HCT116 (cell line): ENCODE results near the gene HRC. TPM values are rescaled to one million over a fixed set of nuclear protein-coding genes. Genes with fewer than 3 reads are reported as not detected.

Source experiments
- ATAC-seq: fragments of 200-7000 bp; cut with Tn5 transposase; 2 replicates; pipeline ENCODE4 v1.9.1; 2020; ENCODE audit warnings: mild to moderate bottlenecking, moderate library complexity
- BruUV-seq: library from RNA; stranded (reverse); fragments of 400-500 nt; replicated peaks from 2 replicates; lab custom pipeline; 2021; lab: Mats Ljungman, UMichigan
- CTCF ChIA-PET: fragments of 300-600 bp; sonication (Branson Sonifier 250); formaldehyde crosslinking; loops from one replicate; lab custom pipeline; 2021; ENCODE audit warnings: antibody characterized with exemption; lab: Charles Lee
- POLR2A ChIA-PET: fragments of 300-600, 350-600 bp; sonication (Branson Sonifier 250); formaldehyde crosslinking; loops from one replicate; lab custom pipeline; 2021; ENCODE audit warnings: antibody characterized with exemption; lab: Charles Lee
- RAD21 ChIA-PET, 2 experiments: fragments of 300-600 bp; sonication (Branson Sonifier 250); formaldehyde crosslinking; loops; one replicate each; lab custom pipeline; 2023; ENCODE audit warnings: low total read pairs in 2 of 2; ENCODE audit not compliant: uncharacterized antibody in 2 of 2, unreplicated experiment in 2 of 2, low non-redundant PET in 1 of 2; lab: Charles Lee
- DNase-seq: peaks from one replicate; pipeline ENCODE4 v3.0.0-alpha.2; 2010; ENCODE audit warnings: low read depth, low spot score
- H2AFZ ChIP-seq: fragments of 200-600 bp; shearing (Covaris generic), sonication (generic); 2 replicates; pipeline ENCODE4 v1.6.1; 2017; ENCODE audit warnings: low read depth, mixed run types, mixed read lengths, antibody characterized with exemption, low read length; ENCODE audit not compliant: poor library complexity, severe bottlenecking
- H3K27ac ChIP-seq: 2 replicates; pipeline ENCODE4 v1.5.1; 2012; ENCODE audit warnings: low read depth, low read length
- H3K27me3 ChIP-seq: fragments of 200-600 bp; sonication (generic); 2 replicates; pipeline ENCODE4 v1.6.1; 2016; ENCODE audit warnings: mixed run types, low read length, mixed read lengths; ENCODE audit not compliant: insufficient read depth
- H3K36me3 ChIP-seq, 2 experiments: fragments of 200-500 bp in 1 of 2; fragments of 200-600 bp in 1 of 2; sonication (Bioruptor generic) in 1 of 2; sonication (generic) in 1 of 2; 2 replicates each; pipeline versions ENCODE4 v1.5.1 to v1.6.1; 2014 to 2016; ENCODE audit warnings: low read length in 2 of 2, inconsistent platforms in 1 of 2, mixed read lengths in 1 of 2, mixed run types in 1 of 2; ENCODE audit not compliant: insufficient read depth in 2 of 2, control insufficient read depth in 1 of 2
- H3K4me1 ChIP-seq, 2 experiments: fragments of 200-600 bp in 1 of 2; sonication (generic) in 1 of 2; 2 replicates each; pipeline versions ENCODE4 v1.5.1 to v1.6.1; 2012 to 2017; ENCODE audit warnings: low read length in 2 of 2, inconsistent platforms in 1 of 2, mild to moderate bottlenecking in 1 of 2, mixed read lengths in 1 of 2, mixed run types in 1 of 2, moderate library complexity in 1 of 2; ENCODE audit not compliant: insufficient read depth in 2 of 2, control insufficient read depth in 1 of 2
- H3K4me2 ChIP-seq: fragments of 200-600 bp; sonication (generic); 2 replicates; pipeline ENCODE4 v1.6.1; 2017; ENCODE audit warnings: mixed run types, low read length, mixed read lengths
- H3K4me3 ChIP-seq, 2 experiments: fragments of 200-600 bp in 1 of 2; sonication (generic) in 1 of 2; replicated peaks in 1 of 2; 2 replicates each; pipeline ENCODE4 v1.5.1; 2011 to 2016; ENCODE audit warnings: low read length in 2 of 2, control low read depth in 1 of 2, low read depth in 1 of 2, mild to moderate bottlenecking in 1 of 2, mixed read lengths in 1 of 2, mixed run types in 1 of 2
- H3K79me2 ChIP-seq: fragments of 200-600 bp; sonication (generic); 2 replicates; pipeline ENCODE4 v1.6.1; 2017; ENCODE audit warnings: mild to moderate bottlenecking, mixed run types, low read length, moderate library complexity, mixed read lengths; ENCODE audit not compliant: insufficient read depth
- H3K9ac ChIP-seq: fragments of 200-600 bp; sonication (generic); 2 replicates; pipeline ENCODE4 v1.6.1; 2016; ENCODE audit warnings: low read length, mixed read lengths
- H3K9me2 ChIP-seq: fragments of 200-600 bp; sonication (generic), shearing (Covaris generic); 2 replicates; pipeline ENCODE4 v1.6.1; 2017; ENCODE audit warnings: mixed run types, mild to moderate bottlenecking, moderate library complexity; ENCODE audit not compliant: insufficient read depth
- H3K9me3 ChIP-seq, 2 experiments: fragments of 200-500 bp in 1 of 2; fragments of 200-600 bp in 1 of 2; sonication (Bioruptor generic) in 1 of 2; sonication (generic) in 1 of 2; 2 replicates each; pipeline ENCODE4 v1.6.1; 2014 to 2017; ENCODE audit warnings: low read length in 2 of 2, mixed read lengths in 2 of 2, inconsistent platforms in 1 of 2, low read depth in 1 of 2, mild to moderate bottlenecking in 1 of 2, mixed run types in 1 of 2, moderate library complexity in 1 of 2; ENCODE audit not compliant: control insufficient read depth in 1 of 2, insufficient read depth in 1 of 2
- H4K20me1 ChIP-seq: fragments of 200-600 bp; sonication (generic), shearing (Covaris generic); 2 replicates; pipeline ENCODE4 v1.6.1; 2017; ENCODE audit warnings: mixed run types, mild to moderate bottlenecking, moderate library complexity; ENCODE audit not compliant: insufficient read depth
- CTCF ChIP-seq, 3 experiments: fragments of 200-600 bp in 1 of 3; sonication (generic) in 1 of 3; IDR thresholded peaks in 2 of 3; conservative IDR thresholded peaks in 1 of 3; 2 replicates each; pipeline ENCODE4 v1.5.1; 2012 to 2017; ENCODE audit warnings: low read depth in 2 of 3, low read length in 2 of 3, antibody characterized with exemption in 1 of 3, borderline replicate concordance in 1 of 3, control low read depth in 1 of 3, mild to moderate bottlenecking in 1 of 3, mixed read lengths in 1 of 3, mixed run types in 1 of 3, moderate library complexity in 1 of 3; ENCODE audit not compliant: insufficient read depth in 1 of 3
- EGR1 ChIP-seq: IDR thresholded peaks from 2 replicates; pipeline ENCODE4 v1.6.1; 2012; ENCODE audit warnings: low read depth
- ELF1 ChIP-seq: IDR thresholded peaks from 2 replicates; pipeline ENCODE4 v1.6.1; 2012; ENCODE audit warnings: low read depth, borderline replicate concordance
- EZH2 ChIP-seq: fragments of 200-600 bp; sonication (generic); IDR thresholded peaks from 2 replicates; pipeline ENCODE4 v1.6.1; 2017; ENCODE audit warnings: antibody characterized with exemption, mixed run types
- EZH2phosphoT487 ChIP-seq: fragments of 200-600 bp; IDR thresholded peaks from 2 replicates; pipeline ENCODE4 v1.6.1; 2018; ENCODE audit warnings: antibody characterized with exemption, borderline replicate concordance
- JUND ChIP-seq: IDR thresholded peaks from 2 replicates; pipeline ENCODE4 v1.6.1; 2012
- MAX ChIP-seq: IDR thresholded peaks from 2 replicates; pipeline ENCODE4 v1.6.1; 2012
- POLR2AphosphoS5 ChIP-seq: IDR thresholded peaks from 2 replicates; pipeline ENCODE4 v1.6.1; 2011; ENCODE audit warnings: mild to moderate bottlenecking, low read depth, low read length, moderate library complexity
- RAD21 ChIP-seq: IDR thresholded peaks from 2 replicates; pipeline ENCODE4 v1.6.1; 2012; ENCODE audit warnings: low read depth, mild to moderate bottlenecking
- SIN3A ChIP-seq: IDR thresholded peaks from 2 replicates; pipeline ENCODE4 v1.6.1; 2012; ENCODE audit warnings: low read depth
- SP1 ChIP-seq: IDR thresholded peaks from 2 replicates; pipeline ENCODE4 v1.6.1; 2012; ENCODE audit warnings: low read depth
- SRF ChIP-seq: IDR thresholded peaks from 2 replicates; pipeline ENCODE4 v1.6.1; 2012; ENCODE audit warnings: low read depth
- TCF7L2 ChIP-seq: IDR thresholded peaks from 2 replicates; pipeline ENCODE4 v1.7.0; 2011; ENCODE audit warnings: borderline replicate concordance, inconsistent platforms; ENCODE audit not compliant: insufficient read depth, insufficient read length; ENCODE audit errors: extremely low read depth
- YY1 ChIP-seq: IDR thresholded peaks from 2 replicates; pipeline ENCODE4 v1.6.1; 2011; ENCODE audit warnings: low read length, low read depth, moderate library complexity, mild to moderate bottlenecking; ENCODE audit not compliant: insufficient replicate concordance; ENCODE audit errors: extremely low read depth
- ZBTB33 ChIP-seq: IDR thresholded peaks from 2 replicates; pipeline ENCODE4 v1.6.1; 2011; ENCODE audit warnings: mild to moderate bottlenecking, low read length, moderate library complexity; ENCODE audit not compliant: insufficient replicate concordance; ENCODE audit errors: extremely low read depth
- intact Hi-C: fragments of 100-400 bp; cut with micrococcal nuclease; formaldehyde crosslinking; loops from 2 replicates; pipeline ENCODE4 v1.10.0; 2022
- total RNA-seq: library from RNA; stranded (reverse); gene quantifications from one replicate; pipeline ENCODE4 v1.2.1, GENCODE V29; 2021; ENCODE audit not compliant: unreplicated experiment

HRC gene
- total RNA-seq, 1 experiment from 2014 or later = not detected

- H3K9ac ChIP-seq = no peak overlapping the region
- TF ChIP-seq RAD21 (no peak), SP1 (no peak), ELF1 (no peak), SIN3A (no peak), MAX (no peak), EZH2 (no peak), POLR2AphosphoS5 (no peak), TCF7L2 (no peak), JUND (no peak), ZBTB33 (no peak), SRF (no peak), EGR1 (no peak), EZH2phosphoT487 (no peak), YY1 (no peak), CTCF (IDR thresholded peaks at IDR 0.05 in 2 of 3, conservative IDR thresholded peaks at IDR 0.05 in 1 of 3; ENCODE audit: borderline replicate concordance in 1 of 3, insufficient read depth in 1 of 3, low read depth in 2 of 3, low read length in 2 of 3) (no peak)
- TF ChIP-seq, all 23 proteins: peak for 0
- Histone ChIP-seq H3K9me2 (no peaks in the 10 kb centered on the region), H3K36me3 (peaks cover 11 to 21% of the 10 kb centered on the region in 2 experiments; a peak in 3 of 4 replicates), H3K27me3 (no peaks in the 10 kb centered on the region), H3K27ac (no peak overlapping the region), H2AFZ (no peak overlapping the region), H3K9me3 (peaks cover 0 to 3% of the 10 kb centered on the region in 2 experiments; a peak in 1 of 4 replicates), H4K20me1 (no peaks in the 10 kb centered on the region), H3K4me3 (no peak overlapping the region), H3K4me2 (no peak overlapping the region), H3K79me2 (no peaks in the 10 kb centered on the region), H3K4me1 (no peaks in the 10 kb centered on the region)
- CTCF ChIA-PET = interaction anchor here (1.4 kb wide), 1 partner anchor 10 kb away, joined by 4 read pairs; no protein-coding TSS in a partner anchor
- no peak for ATAC-seq
- POLR2A ChIA-PET = no interaction called here
- BruUV-seq = no TSS peak
- RAD21 ChIA-PET = no interaction called here
- intact Hi-C loops = no loop called here
- DNase-seq = no peak
These were observed 34.1 kb upstream of the HRC start for GRCh38 chr19:49189259-49189658.
